ENCODE results near the gene PRKCH. TPM values are rescaled to one million over a fixed set of nuclear protein-coding genes. Genes with fewer than 3 reads are reported as not detected.

PRKCH gene
- total RNA-seq, 4 donors from 2014 or later, result 17.9 to 105 (median 63.5) TPM

DNA sequence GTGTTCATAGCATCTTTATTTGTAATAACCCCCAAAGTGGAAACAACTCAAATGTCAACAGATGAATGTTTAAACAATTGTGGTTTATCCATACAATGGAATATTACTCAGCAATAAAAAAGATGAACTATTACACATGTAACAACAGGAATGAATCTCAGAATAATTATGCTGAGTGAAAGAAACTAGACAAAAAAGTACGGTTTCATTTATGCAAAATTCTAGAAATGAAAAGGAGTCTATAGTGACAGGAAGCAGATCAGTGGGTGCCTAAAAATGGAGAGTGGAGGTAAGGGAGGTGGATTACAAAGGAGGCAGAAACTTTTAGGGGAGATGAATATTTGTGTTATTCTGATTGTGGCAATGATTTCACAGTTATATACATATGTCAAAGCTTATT, 4.8 kb downstream of the PRKCH start:
- no peaks in the 10 kb centered on the region for H3K27me3 ChIP-seq
- TF ChIP-seq CTCF (IDR thresholded peaks at IDR 0.05) (no peak), POLR2A (IDR thresholded peaks at IDR 0.05) (no peak)
- peaks cover 0 to 3% of the 10 kb centered on the region in 2 donors for H3K4me1 ChIP-seq
- no peaks in the 10 kb centered on the region for H3K36me3 ChIP-seq
- H3K4me3 ChIP-seq, result no peak overlapping the region
- DNase-seq, result no peak
- peak overlapping the region; percentile 44 to 80 for H3K27ac ChIP-seq
- intact Hi-C loops (cut with DNase I; ENCODE audit: low total_unique reads), result no loop called here
- H3K9me3 ChIP-seq, result no peaks in the 10 kb centered on the region

DNA sequence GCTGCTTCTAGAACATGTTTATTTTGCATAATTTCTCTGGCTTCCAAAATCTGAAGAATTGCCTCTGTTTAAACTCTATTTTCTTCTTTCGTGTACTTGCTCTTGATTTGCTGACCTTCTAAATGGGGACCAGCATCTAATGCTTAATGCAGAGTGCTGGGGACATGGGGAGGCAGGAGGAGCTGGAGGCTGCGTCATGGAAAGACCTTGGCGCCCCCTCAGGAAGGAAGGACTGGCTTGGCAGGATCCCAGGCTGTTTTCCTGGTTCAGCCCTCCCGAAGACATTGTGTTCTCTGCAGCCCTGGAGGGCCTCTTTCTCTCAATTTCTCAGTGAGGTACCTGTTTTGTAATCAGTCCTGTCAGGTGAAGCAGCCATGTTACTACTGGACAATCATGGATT, 5.5 kb downstream of the PRKCH start:
- H3K36me3 ChIP-seq, result no peaks in the 10 kb centered on the region
- H3K27me3 ChIP-seq, result no peaks in the 10 kb centered on the region
- peak; percentile 56 to 80 for DNase-seq
- intact Hi-C loops (cut with DNase I; ENCODE audit: low total_unique reads), result no loop called here
- TF ChIP-seq POLR2A (IDR thresholded peaks at IDR 0.05) (peak in 1 of 2 donors; percentile 21), CTCF (IDR thresholded peaks at IDR 0.05) (no peak)
- no peaks in the 10 kb centered on the region for H3K4me1 ChIP-seq
- H3K4me3 ChIP-seq, result no peak overlapping the region
- H3K27ac ChIP-seq, result peak overlapping the region; percentile 57 to 80
- H3K9me3 ChIP-seq, result no peaks in the 10 kb centered on the region

DNA sequence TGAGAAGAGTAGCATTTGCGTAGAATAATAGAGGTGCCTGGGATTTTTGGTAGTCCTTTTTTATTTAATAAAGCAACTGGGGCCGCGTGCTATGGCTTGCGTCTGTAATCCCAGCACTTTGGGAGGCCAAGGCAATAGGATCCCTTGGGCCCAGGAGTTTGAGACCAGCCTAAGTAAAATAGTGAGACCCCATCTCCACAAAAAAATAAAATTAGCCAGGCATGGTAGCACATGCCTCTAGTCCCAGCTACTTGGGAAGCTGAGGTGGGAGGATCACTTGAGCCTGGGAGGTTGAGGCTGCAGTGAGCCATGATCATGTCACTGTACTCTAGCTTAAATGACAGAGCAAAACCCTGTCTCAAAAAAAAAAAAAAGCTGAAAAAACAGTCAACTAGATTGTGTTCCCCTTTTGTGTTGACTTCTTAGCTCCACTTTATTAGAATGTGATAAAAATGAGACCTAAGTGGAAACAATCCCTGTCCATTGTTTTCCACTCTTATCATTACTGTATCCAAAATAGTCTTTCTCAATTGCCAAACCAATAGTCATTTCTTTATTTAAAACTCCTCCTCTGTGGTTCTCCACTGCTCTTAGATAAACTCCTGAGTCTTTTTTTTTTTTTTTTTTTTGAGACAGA, 7.4 kb downstream of the PRKCH start:
- H3K4me3 ChIP-seq, result no peak overlapping the region
- intact Hi-C loops (cut with DNase I; ENCODE audit: low total_unique reads), result no loop called here
- H3K27ac ChIP-seq, result peak overlapping the region; percentile 40 to 52
- DNase-seq, result no peak
- no peaks in the 10 kb centered on the region for H3K9me3 ChIP-seq
- no peak for TF ChIP-seq CTCF (IDR thresholded peaks at IDR 0.05)
- TF ChIP-seq POLR2A (IDR thresholded peaks at IDR 0.05), result no peak
- H3K36me3 ChIP-seq, result no peaks in the 10 kb centered on the region
- H3K27me3 ChIP-seq, result no peaks in the 10 kb centered on the region
- H3K4me1 ChIP-seq, result no peaks in the 10 kb centered on the region

DNA sequence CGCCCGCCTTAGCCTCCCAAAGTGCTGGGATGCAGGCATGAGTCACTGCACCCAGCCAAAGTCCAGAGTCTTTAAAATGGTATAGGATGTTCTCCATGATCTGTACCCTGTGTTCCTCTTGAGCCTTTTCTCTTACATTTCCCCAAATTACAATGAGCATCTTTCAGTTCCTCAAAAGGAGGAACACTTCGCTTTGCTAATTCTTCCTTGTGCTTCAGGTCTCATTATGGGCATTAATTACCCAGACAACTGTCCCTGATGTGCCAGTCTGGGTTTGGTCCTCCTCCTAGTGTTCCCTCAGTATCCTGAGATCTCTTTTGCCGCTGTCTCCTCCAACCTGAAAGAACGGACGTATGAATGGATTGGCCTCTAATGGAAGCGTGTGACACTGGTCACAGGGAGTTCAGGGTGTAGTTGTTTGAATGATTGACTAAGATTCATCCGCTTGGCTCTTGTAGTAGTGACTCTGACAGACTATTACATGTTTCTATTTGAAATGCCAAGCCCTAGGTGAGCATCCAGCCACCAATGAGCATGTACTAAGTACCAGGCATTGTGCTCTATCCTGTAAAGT, 8.2 kb downstream of the PRKCH start:
- H3K9me3 ChIP-seq, result no peaks in the 10 kb centered on the region
- H3K36me3 ChIP-seq, result no peaks in the 10 kb centered on the region
- no peak for TF ChIP-seq CTCF (IDR thresholded peaks at IDR 0.05)
- TF ChIP-seq POLR2A (IDR thresholded peaks at IDR 0.05), result no peak
- no peaks in the 10 kb centered on the region for H3K27me3 ChIP-seq
- no peak for DNase-seq
- H3K27ac ChIP-seq, result peak overlapping the region in 1 of 2 donors; percentile 49
- no peak overlapping the region for H3K4me3 ChIP-seq
- no peaks in the 10 kb centered on the region for H3K4me1 ChIP-seq
- intact Hi-C loops (cut with DNase I; ENCODE audit: low total_unique reads), result no loop called here

DNA sequence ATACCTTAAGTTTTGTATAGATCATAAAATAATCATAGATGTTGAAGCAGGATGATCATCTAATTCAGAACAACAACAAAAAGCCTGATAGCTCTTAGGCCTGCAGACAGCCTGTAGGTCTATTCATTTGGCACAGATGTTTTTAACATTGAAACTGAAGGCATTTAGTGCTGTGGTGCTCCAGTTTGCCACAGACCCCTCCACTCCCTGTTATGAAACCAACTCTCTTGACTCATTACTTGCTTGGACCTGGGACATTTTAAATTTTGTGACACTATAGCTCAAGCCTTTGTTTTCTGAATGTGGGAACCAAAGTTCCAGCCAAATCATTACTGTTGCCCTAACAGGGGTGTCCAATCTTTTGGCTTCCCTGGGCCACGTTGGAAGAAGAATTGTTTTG, 9.1 kb downstream of the PRKCH start:
- TF ChIP-seq CTCF (IDR thresholded peaks at IDR 0.05), result no peak
- no peak for TF ChIP-seq POLR2A (IDR thresholded peaks at IDR 0.05)
- H3K27me3 ChIP-seq, result no peaks in the 10 kb centered on the region
- H3K9me3 ChIP-seq, result no peaks in the 10 kb centered on the region
- DNase-seq, result no peak
- H3K36me3 ChIP-seq, result no peaks in the 10 kb centered on the region
- no peak overlapping the region for H3K4me3 ChIP-seq
- no peaks in the 10 kb centered on the region for H3K4me1 ChIP-seq
- intact Hi-C loops (cut with DNase I; ENCODE audit: low total_unique reads), result no loop called here
- H3K27ac ChIP-seq, result peak overlapping the region in 1 of 2 donors; percentile 49
